ENCODE data around the gene TFEC.
"Not testable (repeated sequence)": the region's sequence is repeated elsewhere in the genome, so short reads cannot be mapped to it uniquely, and the experiment has no call there.

The TFEC gene, protein sequence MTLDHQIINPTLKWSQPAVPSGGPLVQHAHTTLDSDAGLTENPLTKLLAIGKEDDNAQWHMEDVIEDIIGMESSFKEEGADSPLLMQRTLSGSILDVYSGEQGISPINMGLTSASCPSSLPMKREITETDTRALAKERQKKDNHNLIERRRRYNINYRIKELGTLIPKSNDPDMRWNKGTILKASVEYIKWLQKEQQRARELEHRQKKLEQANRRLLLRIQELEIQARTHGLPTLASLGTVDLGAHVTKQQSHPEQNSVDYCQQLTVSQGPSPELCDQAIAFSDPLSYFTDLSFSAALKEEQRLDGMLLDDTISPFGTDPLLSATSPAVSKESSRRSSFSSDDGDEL

DNA sequence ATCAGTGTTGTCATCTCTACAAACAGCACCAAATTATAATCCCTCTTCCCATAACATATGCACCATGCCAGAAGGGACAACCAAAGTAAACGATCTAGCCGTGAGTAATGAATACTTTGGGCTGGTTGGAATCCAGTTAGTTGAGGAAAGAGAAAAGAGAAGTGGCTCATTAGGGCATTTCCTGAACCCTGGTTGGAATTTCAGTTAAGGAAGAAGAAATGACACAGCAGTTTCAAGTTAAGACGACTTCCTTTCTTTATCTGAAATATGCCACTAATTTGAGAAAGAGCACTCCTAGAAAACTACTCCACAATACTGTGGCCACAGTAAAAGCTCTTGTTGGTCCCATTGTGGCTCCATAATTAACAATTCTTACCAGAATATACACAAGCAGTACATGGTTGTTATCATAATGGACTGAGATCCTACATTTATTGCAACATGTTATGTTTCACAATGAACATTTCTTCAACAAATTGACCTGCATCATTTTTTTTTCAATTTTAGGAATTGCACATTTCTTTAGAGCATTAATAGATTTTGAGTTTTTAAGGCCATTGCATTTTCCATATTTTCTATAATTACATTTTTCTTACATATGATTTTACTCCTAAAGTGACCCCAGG is at the start of gene TFEC:
TFEC (minus strand) TSS at position 113 of the 626 bp plus-strand sequence. CDS start 46,322 bp downstream, outside the sequence.
- no peak for DNase-seq

DNA sequence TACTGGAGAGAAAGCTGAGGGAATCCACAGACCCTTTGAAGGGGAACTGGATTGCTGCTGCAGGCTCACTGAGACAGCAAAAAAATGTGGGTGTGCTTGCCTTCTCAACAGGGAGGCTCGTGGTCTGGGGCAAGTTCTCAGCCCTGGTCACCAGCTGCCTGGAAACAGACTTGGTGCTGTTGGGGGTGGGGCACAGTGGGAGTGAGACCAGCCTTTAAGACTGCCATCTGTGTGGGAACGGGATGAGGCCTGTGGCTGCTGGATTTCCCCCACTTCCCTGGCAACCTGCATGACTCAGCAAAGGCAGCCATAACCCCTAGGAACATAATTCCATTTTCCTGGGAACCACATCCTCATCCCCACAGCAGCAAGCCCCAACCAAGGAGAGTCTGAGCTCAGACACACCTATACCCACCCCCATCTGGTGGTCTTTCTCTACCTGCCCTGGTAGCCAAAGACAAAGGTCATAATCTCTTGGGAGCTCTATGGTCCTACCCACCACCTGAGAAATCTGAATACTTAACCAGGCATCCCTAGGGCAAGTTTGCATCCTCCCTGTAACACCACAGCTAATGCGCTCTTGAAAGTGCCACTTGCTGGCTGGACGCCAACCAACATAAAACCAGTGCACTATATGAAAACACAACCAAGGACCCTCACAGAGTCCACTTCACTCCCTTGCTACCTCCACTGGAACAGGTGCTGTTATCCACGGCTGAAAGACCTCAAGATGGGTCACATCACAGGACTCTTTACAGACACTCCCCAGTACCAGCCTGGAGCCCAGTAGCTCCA is 45.0 kb upstream of the TFEC start:
- DNase-seq = no peak

DNA sequence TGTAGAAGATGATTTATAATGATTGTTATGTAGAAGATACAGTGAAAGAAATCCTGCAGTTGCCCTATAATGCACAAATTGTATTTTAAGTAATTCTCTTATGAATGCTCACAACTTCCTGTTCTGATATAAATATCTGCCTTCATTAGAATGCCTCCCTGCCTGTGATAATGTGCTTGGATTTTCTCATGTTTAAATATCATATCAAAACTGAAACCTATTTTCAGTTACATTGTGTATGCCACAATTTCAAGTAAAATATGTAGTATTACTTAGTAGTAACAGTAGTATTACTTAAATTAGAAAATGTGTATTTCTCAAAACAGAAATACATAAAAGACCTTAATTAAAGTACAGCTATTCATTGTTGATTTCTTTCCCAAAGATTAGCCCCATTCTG is 41.1 kb upstream of the TFEC start:
- DNase-seq = no peak

DNA sequence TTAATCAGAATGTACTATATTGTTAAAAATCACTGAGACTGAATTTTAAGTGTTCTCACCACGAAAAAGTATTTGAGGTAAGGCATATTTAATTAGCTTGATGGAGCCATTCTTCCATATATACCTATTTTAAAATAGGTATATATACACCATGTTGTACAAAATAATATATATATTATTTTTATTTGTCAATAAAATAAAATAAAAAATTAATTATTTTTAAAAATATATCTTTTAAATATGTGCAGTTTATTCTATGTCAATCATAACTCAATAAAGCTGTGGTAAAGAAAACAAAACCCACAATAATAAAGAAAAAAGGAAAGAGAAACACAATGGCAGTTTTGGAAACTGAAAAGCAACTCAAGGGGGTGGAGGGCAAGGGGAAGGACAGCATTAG is 33.6 kb upstream of the TFEC start:
- DNase-seq = no peak

DNA sequence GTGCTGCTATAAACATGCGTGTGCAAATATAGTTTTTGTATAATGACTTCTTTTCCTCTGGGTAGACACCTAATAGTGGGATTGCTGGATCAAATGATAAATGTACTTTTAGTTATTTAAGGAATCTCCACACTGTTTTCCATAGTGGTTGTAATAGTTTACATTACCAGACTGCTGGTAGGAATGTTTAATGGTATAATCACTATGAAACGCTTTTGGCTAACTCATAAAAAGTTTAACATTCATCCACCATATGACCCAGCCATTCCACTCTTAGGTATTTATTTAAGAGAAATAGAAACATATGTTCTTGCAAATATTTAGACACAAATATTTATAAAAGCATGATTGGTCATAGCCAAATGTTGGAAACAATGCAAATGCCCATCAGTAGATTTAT is 32.1 kb upstream of the TFEC start:
- no peak for DNase-seq

DNA sequence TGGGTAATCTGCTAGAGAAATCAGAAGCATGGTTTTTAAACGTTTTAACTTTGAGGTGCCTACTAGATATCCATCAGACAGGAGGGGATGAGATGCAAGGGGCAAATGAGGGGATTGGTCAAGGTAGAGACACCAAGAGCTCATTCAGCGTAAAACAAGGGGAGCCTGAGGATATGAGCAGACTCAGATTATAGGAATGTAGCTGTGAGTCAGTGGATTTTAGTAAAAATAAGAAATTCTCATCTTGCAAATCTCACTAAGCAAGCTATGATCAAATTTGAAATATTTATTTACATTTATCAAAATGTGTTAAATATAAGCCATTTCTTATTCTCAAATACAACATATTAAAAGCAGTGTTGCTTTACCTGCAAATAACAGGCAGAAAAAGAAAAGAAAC is 21.4 kb upstream of the TFEC start:
- no peak for DNase-seq

DNA sequence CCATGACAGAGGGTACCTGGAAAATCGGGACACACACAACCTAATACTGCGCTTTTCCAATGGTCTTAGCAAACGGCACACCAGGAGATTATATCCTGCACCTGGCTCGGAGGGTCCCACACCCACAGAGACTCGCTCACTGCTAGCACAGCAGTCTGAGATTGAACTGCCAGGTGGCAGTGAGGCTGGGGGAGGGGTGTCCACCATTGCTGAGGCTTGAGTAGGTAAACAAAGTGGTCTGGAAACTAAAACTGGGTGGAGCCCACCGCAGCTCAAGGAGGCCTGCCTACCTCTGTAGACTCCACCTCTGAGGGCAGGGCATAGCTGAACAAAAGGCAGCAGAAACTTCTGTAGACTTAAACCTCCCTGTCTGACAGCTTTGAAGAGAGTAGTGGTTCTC is 16.7 kb upstream of the TFEC start:
- not testable (repeated sequence) for DNase-seq

DNA sequence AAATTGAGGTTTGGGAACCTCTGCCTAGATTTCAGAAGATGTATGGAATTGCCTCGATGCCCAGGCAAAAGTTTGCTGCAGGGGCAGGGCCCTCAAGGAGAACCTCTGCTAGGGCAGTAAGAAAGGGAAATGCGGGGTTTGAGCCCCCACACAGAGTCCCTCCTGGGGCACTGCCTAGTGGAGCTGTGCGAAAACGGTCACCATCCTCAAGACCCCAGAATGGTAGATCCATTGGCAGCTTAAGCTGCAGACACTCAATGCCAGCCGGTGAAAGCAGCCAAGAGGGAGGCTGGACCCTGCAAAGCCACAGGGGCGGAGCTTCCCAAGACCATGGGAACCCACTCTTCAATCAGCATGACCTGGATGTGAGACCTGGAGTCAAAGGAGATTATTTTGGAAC is 15.0 kb upstream of the TFEC start:
- DNase-seq = no peak

DNA sequence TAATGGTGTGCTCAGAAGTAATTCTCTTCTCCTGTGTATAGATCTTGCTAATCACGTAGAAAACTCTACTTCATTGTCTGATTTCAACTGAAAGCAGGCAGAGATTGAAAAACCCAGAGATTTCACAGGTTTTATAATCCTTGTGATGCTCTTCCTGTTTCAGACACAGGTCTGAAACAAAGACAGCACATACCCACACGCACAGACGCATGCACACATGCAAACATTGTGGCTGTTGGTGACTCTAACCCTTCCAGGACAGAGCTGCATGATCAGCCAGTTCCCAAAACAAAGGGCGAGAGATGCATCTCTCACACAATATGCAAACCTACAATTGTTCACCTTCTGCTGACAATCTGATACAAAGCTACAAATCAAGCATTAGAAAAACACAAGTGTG is 11.1 kb upstream of the TFEC start:
- DNase-seq = no peak

DNA sequence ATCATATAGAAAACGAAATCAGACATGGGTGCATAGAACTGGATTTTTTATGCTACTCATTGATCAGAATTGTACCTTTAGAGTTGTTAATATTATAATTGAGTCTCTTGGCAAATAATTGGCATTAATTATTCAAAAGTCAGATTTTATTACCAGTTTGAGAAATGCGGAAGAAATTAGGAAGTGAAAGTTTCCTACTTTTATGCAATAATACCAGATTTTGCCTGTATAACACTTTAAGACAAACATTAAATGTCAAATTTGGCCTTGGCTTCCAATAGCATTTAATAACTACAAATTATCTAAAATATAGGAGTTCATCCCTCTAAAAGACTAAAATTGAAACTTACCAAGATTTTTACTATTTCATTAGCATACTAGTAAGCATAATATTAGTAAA is 6.8 kb upstream of the TFEC start:
- no peak for DNase-seq

DNA sequence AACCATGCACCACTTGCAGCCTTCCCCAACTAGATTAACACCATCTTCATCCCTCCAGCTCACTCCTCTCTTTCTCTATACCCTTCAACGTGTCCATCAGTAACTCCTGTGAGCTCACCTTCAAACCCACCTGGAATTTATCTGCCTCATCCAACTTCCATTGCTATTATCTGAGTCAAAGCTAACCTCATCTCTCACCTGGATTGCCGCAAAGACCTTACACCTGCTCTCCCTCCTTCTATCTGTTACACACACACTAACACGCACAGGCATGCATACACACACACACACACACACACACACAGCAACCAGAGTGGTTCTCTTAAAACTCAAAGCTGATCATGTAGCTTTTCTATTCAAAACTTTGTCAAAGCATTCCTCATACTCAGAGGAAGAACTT is 3.8 kb upstream of the TFEC start:
- no peak for DNase-seq

DNA sequence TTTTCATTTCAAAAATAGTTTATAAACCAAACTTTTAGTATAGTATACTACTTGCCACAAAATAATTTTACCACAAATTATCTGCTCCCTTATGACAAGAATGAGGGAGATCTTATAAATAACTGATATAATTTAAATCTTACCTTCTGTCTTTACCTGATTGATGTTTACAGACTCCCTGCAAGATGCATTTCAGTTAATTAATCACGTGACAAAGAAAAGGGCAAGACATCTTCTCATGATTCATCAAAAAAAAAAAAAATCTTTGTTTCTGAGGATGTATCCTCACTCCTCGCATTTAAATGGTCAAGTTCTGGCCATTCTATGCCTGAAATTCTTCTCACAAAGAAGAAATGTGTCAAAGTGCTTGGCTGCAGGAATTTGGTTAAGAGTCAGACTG is 2.3 kb upstream of the TFEC start:
- DNase-seq = no peak

DNA sequence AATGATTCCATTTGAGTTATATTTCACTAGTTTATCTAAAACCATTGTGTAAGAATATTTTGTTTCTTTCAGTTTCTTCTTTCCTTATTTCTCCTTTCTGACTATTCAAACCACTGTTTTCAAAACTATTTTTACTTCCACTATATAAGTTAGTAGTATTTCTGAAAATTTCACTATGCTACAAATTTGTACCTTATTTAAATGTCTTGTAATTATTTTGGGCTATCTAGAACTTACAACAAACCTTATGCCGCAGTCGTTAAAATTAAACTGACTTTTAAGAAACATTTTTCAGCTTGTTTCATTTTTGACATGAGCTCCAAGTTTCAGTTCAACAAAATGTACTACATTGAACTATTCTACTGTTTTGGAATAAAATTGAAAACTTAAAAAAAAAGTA is 1.8 kb downstream of the TFEC start:
- no peak for DNase-seq

DNA sequence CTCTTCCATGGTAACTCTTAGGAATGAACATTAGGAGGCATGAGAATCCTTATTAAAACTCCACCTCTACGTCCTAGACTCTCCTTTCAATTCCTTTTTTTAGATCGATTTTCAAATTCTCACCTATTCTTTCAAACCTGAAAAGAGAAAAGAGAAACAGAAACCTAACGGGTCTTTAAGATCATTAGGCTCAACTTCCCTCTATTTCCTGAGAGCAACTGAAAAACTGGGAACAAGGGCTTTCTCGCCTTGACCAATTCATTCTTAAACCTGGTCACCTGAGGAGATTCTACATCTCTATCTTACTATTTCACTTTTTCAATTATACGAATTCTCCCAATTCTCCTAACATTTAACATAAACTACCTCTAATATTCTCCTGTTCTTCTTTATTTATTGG is 2.8 kb downstream of the TFEC start:
- DNase-seq = no peak

DNA sequence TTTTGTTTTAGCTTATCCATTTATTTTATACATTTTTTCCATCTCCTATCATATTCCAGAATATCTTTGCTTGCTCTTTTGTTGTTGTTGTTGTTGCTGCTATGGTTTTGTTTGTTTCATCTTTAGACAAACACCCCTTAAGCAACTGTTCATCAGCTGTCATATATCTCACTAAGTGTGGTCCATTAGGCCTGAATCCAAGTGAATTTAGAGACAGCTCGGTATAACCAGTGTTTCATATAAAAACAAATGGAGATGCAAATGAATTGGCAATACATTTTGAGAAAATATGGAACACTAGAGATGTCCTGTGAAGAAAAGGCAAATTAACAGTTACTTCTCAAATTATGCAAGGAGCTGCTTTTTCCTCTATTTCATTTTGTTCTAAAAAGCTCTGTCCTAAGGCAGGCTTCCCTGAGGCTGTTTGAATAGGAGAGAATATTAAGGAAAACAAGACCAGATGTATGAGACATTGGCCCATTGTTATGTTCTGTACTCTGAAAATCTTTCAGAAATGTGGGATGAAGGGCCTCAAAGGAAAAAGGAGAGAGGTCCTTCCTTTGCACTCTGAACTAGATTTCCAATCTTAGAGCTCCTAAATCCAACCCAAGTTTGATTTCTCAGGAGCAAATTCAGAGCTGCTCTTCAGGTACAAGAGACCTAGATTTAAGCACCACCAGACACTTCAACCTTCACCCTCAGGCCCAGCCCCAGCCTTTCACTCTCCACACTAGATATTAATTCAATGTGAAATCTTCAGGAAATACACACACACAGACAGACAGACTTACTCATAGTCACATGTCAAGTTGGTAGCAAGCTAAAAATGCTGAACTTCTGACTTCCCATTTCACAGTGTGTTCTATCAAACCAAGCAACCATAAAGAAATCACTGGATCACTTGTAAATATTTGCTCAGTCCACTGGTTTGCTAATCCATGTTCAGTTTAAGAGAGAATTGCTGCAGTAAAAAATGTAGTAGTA is 5.4 kb downstream of the TFEC start:
- DNase-seq = no peak

DNA sequence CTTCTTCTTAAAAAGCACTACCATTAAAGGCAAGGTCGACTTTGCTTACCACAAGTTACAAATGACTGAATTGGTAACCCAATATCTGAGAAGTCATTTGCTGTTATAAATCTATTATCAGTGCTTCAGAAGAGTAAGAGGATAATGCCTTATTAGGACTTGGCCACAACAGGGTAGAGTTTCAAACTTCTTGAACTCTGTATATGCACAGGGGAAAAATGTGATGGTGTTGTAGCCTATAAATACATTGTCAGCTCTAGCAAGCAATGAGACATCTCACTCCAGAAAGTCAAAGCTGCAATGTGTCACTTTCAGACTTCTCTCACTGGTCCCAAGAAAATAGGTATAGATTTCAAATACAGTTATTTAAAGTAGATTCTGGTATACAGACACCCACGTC is 9.3 kb downstream of the TFEC start:
- DNase-seq = no peak

DNA sequence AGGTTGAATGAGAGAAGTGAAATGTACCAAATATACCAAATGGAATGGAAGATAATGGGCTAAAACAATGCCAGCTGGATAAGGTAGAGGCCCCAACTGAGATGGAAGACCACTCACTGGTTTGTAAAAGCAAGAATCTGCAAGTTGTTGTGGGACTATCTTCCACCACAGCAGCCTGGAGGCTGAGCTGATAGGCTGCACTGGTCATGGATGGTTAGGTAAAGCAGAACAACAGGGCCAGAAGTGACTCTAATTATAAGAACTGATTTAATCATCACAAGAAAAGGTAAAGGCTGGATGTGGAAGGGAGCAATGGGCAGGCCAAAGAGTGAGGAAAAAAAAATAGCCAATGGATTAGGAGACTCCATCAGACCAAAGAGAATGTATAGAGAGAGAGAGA is 11.8 kb downstream of the TFEC start:
- DNase-seq = no peak

DNA sequence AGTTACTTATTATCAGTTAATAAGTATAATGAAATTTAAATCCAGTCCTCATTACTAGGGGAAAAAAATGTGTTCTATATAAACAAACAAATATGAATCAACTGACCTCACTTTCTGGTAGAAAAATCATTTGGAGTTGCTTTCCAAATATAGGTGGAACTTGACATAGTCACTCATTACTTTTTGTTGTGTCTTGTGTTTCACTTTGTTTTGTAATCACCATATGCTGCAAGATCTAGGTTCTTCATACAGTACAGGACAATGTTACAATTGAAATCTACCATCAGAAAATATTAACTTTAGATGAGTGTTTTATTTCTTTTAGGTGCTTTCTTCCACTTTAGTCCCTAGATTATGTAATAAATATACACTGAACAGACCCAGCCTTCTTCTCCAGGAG is 16.9 kb downstream of the TFEC start:
- no peak for DNase-seq

DNA sequence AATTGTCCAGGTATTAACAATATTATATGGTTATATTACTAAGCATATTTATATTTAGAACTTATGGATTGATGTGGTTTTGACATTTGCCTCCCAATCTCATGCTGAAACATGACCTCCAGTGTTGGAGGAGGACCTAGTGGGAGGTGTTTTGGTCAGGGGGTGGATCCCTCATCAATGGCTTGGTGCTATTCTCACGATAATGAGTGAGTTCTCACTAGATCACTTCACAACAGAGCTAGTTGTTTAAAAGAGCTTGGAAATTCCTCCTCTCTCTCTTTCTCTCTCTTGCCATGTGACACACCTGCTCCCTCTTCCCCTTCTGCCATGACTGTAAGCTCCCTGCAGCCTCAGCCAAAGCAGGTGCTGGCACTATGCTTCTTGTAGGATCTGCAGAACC is 19.0 kb downstream of the TFEC start:
- DNase-seq = no peak

DNA sequence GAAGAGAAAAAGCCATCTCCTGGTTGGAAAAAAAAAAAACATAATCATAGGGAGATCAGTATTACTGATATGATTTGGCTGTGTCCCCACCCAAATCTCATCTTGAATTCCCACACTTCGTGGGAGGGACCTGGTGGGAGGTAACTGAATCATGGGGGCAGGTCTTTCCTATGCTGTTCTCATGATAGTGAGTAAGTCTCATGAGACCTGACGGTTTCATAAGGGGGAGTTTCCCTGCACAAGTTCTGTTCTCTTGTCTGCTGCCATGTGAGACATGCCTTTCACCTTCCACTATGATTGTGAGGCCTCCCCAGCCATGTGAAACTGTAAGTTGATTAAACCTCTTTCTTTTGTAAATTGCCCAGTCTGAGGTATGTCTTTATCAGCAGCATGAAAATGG is 25.8 kb downstream of the TFEC start:
- DNase-seq = not testable (repeated sequence)

DNA sequence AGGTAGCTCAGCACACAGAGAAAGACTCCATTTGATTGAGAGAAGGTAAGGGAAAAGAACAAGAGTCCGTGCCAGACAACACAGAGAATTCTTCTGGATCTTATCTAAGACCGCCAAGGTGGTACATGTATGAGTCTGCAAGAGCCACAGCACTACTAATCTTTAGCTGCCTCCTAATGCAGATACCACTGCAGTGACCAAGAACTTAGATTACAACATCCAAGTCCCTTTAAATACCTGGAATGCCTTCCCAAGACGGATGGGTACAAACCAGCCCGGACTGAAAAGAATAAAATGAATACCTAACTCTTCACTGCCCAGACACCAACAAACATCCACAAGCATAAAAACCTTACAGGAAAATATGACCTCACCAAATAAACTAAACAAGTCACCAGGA is 33.3 kb downstream of the TFEC start:
- DNase-seq = no peak

DNA sequence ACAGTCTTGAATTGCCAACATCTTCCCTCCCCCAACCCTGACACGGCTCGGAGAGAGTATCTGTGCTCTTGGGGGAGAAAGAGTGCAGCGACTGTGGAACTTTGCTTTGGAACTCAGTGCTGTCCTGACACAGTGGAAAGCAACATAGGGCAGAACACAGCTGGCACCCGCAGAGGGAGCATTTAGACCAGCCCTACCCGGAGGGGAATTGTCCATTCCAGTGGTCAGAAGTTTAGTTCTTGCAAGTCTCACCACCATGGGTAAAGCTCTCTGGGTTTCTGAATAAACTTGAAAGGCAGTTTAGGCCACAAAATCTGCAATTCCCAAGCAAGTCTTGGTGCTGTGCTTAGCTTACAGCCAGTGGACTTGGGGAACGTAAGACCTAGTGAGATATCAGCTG is 34.9 kb downstream of the TFEC start:
- no peak for DNase-seq

DNA sequence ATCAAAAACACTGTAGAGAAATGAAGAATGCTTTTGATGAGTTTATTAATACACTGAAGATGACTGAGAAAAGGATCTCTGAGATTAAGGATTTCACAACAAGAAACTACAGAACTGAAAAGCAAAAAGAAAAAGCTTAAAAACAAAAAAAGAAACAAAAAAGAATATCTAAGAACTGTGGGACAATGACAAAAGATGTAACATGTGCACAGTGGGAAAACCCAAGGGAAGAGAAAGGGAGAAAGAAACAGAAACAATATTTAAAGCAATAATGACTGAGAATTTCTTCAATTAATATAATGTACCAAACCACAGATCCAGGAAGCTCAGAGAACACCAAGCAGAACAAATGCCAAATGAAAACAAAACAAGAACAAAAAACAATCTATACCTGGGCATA is 42.2 kb downstream of the TFEC start:
- DNase-seq = no peak
